HEK293 (cell line): Measurements from ENCODE around the gene B4GALT1.

Experiments
- CTCF ChIA-PET: fragments of 350-600 bp; formaldehyde crosslinking; extraction: SDS; loops from one replicate; lab custom pipeline; 2021; ENCODE audit warnings: antibody characterized with exemption; lab: Yijun Ruan, JAX
- POLR2A ChIA-PET: fragments of 300-600 bp; formaldehyde crosslinking; extraction: SDS; loops from one replicate; lab custom pipeline; 2020; ENCODE audit warnings: antibody characterized with exemption, inconsistent platforms; lab: Yijun Ruan, JAX
- H3K27ac ChIP-seq: fragments of 200-500 bp; sonication (Bioruptor generic); 2 replicates; pipeline ENCODE4 v1.5.1; 2014; ENCODE audit warnings: low read depth, low read length, control low read depth, inconsistent platforms; ENCODE audit errors: extremely low read depth
- H3K36me3 ChIP-seq, 2 experiments: fragments of 200-500 bp in 1 of 2; sonication (Bioruptor generic) in 1 of 2; 1 replicate in 1 of 2; 2 replicates in 1 of 2; pipeline ENCODE4 v1.5.1; 2014 to 2017; ENCODE audit warnings: inconsistent platforms in 2 of 2, low read length in 2 of 2; ENCODE audit not compliant: control insufficient read depth in 2 of 2, insufficient read depth in 1 of 2
- H3K4me1 ChIP-seq: fragments of 200-500 bp; sonication (Bioruptor generic); 2 replicates; pipeline ENCODE4 v1.5.1; 2014; ENCODE audit warnings: mild to moderate bottlenecking, low read length, inconsistent platforms; ENCODE audit not compliant: control insufficient read depth, insufficient read depth
- H3K4me3 ChIP-seq: 2 replicates; pipeline ENCODE4 v1.5.1; 2011; ENCODE audit warnings: low read depth, mild to moderate bottlenecking, control low read depth, low read length, moderate library complexity
- H3K9me3 ChIP-seq: fragments of 200-500 bp; sonication (Bioruptor generic); 2 replicates; pipeline ENCODE4 v1.5.1; 2014; ENCODE audit warnings: low read depth, low read length, inconsistent platforms; ENCODE audit not compliant: control insufficient read depth, insufficient read depth
- HOXA7 ChIP-seq: sonication (generic); formaldehyde crosslinking; IDR thresholded peaks from 2 replicates; pipeline ENCODE4 v1.8.1; 2022; ENCODE audit warnings: missing genetic modification reagents, borderline replicate concordance
- SCRT2 ChIP-seq: fragments of 450-650 bp; formaldehyde crosslinking; IDR thresholded peaks from 2 replicates; pipeline ENCODE4 v1.5.1; 2016; ENCODE audit warnings: missing biosample characterization, missing genetic modification characterization
- ZBTB20 ChIP-seq: fragments of 450-650 bp; formaldehyde crosslinking; IDR thresholded peaks from 2 replicates; pipeline ENCODE4 v1.5.1; 2016; ENCODE audit warnings: missing biosample characterization, missing genetic modification characterization
- ZBTB21 ChIP-seq: fragments of 450-650 bp; formaldehyde crosslinking; IDR thresholded peaks from 2 replicates; pipeline ENCODE4 v1.5.1; 2017; ENCODE audit warnings: missing biosample characterization, missing genetic modification characterization
- ZFP37 ChIP-seq: fragments of 450-650 bp; formaldehyde crosslinking; IDR thresholded peaks from 2 replicates; pipeline ENCODE4 v1.5.1; 2016; ENCODE audit warnings: missing biosample characterization, missing genetic modification characterization
- ZNF132 ChIP-seq: fragments of 450-650 bp; formaldehyde crosslinking; IDR thresholded peaks from 2 replicates; pipeline ENCODE4 v1.5.1; 2017; ENCODE audit warnings: missing biosample characterization, missing genetic modification characterization, borderline replicate concordance
- ZNF184 ChIP-seq: fragments of 450-650 bp; IDR thresholded peaks from 2 replicates; pipeline ENCODE4 v1.5.1; 2018; ENCODE audit warnings: missing biosample characterization, mild to moderate bottlenecking, missing genetic modification characterization
- ZNF302 ChIP-seq: fragments of 450-650 bp; formaldehyde crosslinking; IDR thresholded peaks from 2 replicates; pipeline ENCODE4 v1.5.1; 2016; ENCODE audit warnings: missing biosample characterization, missing genetic modification characterization, low read depth
- ZNF311 ChIP-seq: fragments of 450-650 bp; formaldehyde crosslinking; IDR thresholded peaks from 2 replicates; pipeline ENCODE4 v1.5.1; 2017; ENCODE audit warnings: missing biosample characterization, missing genetic modification characterization, borderline replicate concordance
- ZNF37A ChIP-seq: fragments of 450-650 bp; IDR thresholded peaks from 2 replicates; pipeline ENCODE4 v1.5.1; 2018; ENCODE audit warnings: missing biosample characterization, missing genetic modification characterization
- ZNF561 ChIP-seq: fragments of 450-650 bp; IDR thresholded peaks from 2 replicates; pipeline ENCODE4 v1.5.1; 2018; ENCODE audit warnings: missing biosample characterization, missing genetic modification characterization, borderline replicate concordance
- ZNF658 ChIP-seq: fragments of 450-650 bp; formaldehyde crosslinking; IDR thresholded peaks from 2 replicates; pipeline ENCODE4; 2016; ENCODE audit warnings: missing biosample characterization, missing genetic modification characterization
- TF ChIP-seq, protein P1 (sequence below): fragments of 450-650 bp; formaldehyde crosslinking; IDR thresholded peaks from 2 replicates; pipeline ENCODE4 v1.5.1; 2016; ENCODE audit warnings: missing biosample characterization, missing genetic modification characterization
- TF ChIP-seq, protein P2 (sequence below): fragments of 450-650 bp; formaldehyde crosslinking; IDR thresholded peaks from 2 replicates; pipeline ENCODE4 v1.5.1; 2016; ENCODE audit warnings: missing biosample characterization, missing genetic modification characterization
- TF ChIP-seq, protein P3 (sequence below): fragments of 450-650 bp; formaldehyde crosslinking; IDR thresholded peaks from 2 replicates; pipeline ENCODE4 v1.5.1; 2016; ENCODE audit warnings: missing biosample characterization, missing genetic modification characterization
- TF ChIP-seq, protein P4 (sequence below): fragments of 450-650 bp; formaldehyde crosslinking; IDR thresholded peaks from 2 replicates; pipeline ENCODE4 v1.5.1; 2016; ENCODE audit warnings: missing biosample characterization, missing genetic modification characterization, low read depth

Gene B4GALT1

DNA sequence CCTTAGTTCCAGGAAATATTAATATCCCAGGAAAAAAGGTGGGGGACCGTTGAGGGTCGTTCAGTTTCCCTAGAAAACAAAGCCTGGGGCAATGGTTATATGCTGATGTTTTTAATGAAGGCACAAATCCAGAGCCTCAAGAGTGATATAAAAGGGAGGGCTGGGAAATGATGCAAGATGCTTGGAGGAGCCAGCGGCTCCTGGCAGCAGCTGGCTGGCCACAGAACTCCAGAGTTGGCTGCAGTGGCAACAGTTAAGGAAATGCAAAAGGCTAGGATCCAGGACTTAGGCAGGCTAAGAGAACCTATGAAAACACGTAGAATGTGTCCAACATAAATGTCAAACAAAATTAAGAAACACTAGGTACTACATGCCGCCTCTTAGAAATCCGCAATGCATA is 31.0 kb upstream of the B4GALT1 start:
- Histone ChIP-seq H3K27ac (no peak overlapping the region), H3K36me3 (no peaks in the 10 kb centered on the region), H3K9me3 (no peaks in the 10 kb centered on the region), H3K4me3 (no peak overlapping the region)
- CTCF ChIA-PET, result interaction anchor here (0.6 kb wide), 1 partner anchor 43 kb away, joined by 3 read pairs; no protein-coding TSS in a partner anchor
- TF ChIP-seq, protein P1, sequence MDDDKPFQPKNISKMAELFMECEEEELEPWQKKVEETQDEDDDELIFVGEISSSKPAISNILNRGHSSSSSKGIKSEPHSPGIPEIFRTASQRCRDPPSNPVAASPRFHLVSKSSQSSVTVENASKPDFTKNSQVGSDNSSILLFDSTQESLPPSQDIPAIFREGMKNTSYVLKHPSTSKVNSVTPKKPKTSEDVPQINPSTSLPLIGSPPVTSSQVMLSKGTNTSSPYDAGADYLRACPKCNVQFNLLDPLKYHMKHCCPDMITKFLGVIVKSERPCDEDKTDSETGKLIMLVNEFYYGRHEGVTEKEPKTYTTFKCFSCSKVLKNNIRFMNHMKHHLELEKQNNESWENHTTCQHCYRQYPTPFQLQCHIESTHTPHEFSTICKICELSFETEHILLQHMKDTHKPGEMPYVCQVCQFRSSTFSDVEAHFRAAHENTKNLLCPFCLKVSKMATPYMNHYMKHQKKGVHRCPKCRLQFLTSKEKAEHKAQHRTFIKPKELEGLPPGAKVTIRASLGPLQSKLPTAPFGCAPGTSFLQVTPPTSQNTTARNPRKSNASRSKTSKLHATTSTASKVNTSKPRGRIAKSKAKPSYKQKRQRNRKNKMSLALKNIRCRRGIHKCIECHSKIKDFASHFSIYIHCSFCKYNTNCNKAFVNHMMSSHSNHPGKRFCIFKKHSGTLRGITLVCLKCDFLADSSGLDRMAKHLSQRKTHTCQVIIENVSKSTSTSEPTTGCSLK (tag by site-specific recombination), result no peak
- TF ChIP-seq ZBTB21 (tag by site-specific recombination), result no peak
- TF ChIP-seq, all 188 proteins: peak for 0
- no peaks in the 10 kb centered on the region for H3K4me1 ChIP-seq
- POLR2A ChIA-PET, result no interaction called here

DNA sequence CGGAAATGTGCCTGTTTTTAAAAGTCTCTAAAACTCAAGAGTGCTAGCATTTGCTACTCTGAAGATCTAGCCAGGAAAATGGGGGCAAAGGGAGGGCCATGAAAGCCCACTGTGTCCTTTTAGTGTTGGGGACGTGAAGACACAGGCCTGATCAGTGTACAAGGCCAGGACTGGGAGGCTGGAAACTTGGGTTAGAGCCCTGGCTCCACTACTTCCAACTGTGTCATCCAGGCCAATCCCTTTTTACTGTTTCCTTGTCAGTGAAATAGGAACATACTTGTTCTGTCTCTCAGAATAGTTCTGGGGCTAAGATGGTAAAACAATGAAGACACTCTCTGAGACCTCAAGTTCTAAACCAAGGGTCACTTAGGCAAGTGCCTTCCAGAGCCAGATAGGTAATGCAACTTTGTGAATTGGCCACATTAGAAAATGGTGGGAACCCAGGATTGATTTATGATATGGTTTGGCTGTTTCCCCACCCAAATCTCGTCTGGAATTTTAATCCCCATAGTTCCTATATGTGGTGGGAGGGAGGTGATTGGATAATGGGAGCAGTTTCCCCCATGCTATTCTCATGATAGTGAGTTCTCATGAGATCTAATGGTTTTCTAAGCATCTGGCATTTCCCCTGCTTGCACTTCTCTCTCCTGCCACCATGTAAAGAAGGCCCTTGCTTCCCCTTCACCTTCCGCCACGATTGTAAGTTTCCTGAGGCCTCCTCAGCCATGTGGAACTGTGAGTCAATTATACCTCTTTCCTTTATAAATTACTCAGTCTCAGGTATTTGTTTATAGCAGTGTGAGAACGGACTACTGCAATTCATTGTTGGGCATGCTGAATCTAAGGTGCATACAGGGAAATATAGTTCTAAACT is 30.4 kb upstream of the B4GALT1 start:
- Histone ChIP-seq H3K27ac (no peak overlapping the region), H3K36me3 (no peaks in the 10 kb centered on the region), H3K4me1 (no peaks in the 10 kb centered on the region), H3K4me3 (no peak overlapping the region), H3K9me3 (no peaks in the 10 kb centered on the region)
- no peak for TF ChIP-seq ZNF311 (tag by site-specific recombination)
- no peak for TF ChIP-seq ZNF37A (tag by site-specific recombination)
- POLR2A ChIA-PET, result no interaction called here
- CTCF ChIA-PET, result interaction anchor here (0.9 kb wide), 1 partner anchor 37 kb away, joined by 3 read pairs; no protein-coding TSS in a partner anchor

DNA sequence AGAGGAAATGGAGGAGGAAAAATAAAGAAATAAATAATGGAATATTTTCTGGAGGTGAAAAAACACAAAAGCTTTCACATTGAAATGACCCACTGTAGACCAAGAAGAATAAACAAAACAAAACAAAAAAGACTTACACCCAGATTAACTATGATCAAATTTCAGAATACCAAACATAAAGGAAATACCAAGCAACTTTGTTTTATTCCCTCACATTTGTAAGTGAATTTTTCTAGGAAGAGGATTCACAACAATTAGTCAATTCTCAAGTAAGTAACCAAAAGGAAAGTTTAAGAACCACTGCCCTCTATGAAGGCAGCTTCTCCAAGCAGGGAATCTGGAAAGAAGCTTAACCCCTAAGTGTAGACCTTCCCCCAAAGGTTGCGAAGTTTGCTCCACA is 29.6 kb upstream of the B4GALT1 start:
- Histone ChIP-seq H3K4me1 (no peaks in the 10 kb centered on the region), H3K27ac (no peak overlapping the region), H3K9me3 (no peaks in the 10 kb centered on the region), H3K36me3 (no peaks in the 10 kb centered on the region), H3K4me3 (no peak overlapping the region)
- ChIA-PET POLR2A (interaction anchor here (0.7 kb wide), 1 partner anchor 19 kb away, joined by 3 read pairs; no protein-coding TSS in a partner anchor), CTCF (interaction anchor here (0.9 to 2.7 kb wide), 3 partner anchors 30 to 43 kb away, joined by 3 to 7 read pairs (median 4); partner anchors contain the start of gene SPINK4)
- no peak for TF ChIP-seq ZNF132

DNA sequence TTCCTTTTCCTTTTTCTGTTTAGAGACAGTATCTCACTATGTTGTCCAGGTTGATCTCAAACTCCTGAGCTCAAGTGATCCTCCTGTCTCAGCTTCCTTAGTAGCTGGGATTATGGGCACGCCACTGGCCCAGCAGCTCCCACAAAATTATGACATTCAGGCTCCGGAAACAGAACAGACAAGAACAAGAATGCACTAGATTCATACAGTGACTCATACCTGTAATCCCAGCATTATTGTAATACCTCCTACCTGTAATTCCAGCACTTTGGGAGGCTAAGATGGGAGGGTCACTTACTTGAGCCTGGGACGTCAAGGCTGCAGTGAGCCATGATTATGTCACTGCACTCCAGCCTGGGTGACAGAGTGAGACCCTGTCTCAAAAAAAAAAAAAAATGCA is 26.7 kb upstream of the B4GALT1 start:
- POLR2A ChIA-PET, result interaction anchor here (0.6 kb wide), 1 partner anchor 130 kb away, joined by 3 read pairs; no protein-coding TSS in a partner anchor
- H3K36me3 ChIP-seq, result no peaks in the 10 kb centered on the region
- CTCF ChIA-PET, result interaction anchor here (2.1 kb wide), 1 partner anchor 8 kb away, joined by 11 read pairs; no protein-coding TSS in a partner anchor
- no peaks in the 10 kb centered on the region for H3K9me3 ChIP-seq
- H3K4me3 ChIP-seq, result no peak overlapping the region
- H3K27ac ChIP-seq, result no peak overlapping the region
- TF ChIP-seq SCRT2 (tag by site-specific recombination) (no peak), ZNF184 (no peak), ZNF658 (tag by site-specific recombination) (no peak), ZBTB20 (tag by site-specific recombination) (no peak), ZFP37 (tag by site-specific recombination) (no peak), ZNF302 (no peak), HOXA7 (CRISPR knock-in tag) (no peak), ZNF561 (no peak)
- TF ChIP-seq, protein P2, sequence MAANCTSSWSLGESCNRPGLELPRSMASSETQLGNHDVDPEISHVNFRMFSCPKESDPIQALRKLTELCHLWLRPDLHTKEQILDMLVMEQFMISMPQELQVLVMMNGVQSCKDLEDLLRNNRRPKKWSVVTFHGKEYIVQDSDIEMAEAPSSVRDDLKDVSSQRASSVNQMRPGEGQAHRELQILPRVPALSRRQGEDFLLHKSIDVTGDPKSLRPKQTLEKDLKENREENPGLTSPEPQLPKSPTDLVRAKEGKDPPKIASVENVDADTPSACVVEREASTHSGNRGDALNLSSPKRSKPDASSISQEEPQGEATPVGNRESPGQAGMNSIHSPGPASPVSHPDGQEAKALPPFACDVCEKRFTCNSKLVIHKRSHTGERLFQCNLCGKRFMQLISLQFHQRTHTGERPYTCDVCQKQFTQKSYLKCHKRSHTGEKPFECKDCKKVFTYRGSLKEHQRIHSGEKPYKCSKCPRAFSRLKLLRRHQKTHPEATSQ, result no peak
- TF ChIP-seq, protein P3, sequence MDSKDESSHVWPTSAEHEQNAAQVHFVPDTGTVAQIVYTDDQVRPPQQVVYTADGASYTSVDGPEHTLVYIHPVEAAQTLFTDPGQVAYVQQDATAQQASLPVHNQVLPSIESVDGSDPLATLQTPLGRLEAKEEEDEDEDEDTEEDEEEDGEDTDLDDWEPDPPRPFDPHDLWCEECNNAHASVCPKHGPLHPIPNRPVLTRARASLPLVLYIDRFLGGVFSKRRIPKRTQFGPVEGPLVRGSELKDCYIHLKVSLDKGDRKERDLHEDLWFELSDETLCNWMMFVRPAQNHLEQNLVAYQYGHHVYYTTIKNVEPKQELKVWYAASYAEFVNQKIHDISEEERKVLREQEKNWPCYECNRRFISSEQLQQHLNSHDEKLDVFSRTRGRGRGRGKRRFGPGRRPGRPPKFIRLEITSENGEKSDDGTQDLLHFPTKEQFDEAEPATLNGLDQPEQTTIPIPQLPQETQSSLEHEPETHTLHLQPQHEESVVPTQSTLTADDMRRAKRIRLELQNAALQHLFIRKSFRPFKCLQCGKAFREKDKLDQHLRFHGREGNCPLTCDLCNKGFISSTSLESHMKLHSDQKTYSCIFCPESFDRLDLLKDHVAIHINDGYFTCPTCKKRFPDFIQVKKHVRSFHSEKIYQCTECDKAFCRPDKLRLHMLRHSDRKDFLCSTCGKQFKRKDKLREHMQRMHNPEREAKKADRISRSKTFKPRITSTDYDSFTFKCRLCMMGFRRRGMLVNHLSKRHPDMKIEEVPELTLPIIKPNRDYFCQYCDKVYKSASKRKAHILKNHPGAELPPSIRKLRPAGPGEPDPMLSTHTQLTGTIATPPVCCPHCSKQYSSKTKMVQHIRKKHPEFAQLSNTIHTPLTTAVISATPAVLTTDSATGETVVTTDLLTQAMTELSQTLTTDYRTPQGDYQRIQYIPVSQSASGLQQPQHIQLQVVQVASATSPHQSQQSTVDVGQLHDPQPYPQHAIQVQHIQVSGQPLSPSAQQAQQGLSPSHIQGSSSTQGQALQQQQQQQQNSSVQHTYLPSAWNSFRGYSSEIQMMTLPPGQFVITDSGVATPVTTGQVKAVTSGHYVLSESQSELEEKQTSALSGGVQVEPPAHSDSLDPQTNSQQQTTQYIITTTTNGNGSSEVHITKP (tag by site-specific recombination), result no peak
- TF ChIP-seq, protein P4, sequence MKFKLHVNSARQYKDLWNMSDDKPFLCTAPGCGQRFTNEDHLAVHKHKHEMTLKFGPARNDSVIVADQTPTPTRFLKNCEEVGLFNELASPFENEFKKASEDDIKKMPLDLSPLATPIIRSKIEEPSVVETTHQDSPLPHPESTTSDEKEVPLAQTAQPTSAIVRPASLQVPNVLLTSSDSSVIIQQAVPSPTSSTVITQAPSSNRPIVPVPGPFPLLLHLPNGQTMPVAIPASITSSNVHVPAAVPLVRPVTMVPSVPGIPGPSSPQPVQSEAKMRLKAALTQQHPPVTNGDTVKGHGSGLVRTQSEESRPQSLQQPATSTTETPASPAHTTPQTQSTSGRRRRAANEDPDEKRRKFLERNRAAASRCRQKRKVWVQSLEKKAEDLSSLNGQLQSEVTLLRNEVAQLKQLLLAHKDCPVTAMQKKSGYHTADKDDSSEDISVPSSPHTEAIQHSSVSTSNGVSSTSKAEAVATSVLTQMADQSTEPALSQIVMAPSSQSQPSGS, result no peak
- TF ChIP-seq, all 188 proteins: peak for 0
- no peaks in the 10 kb centered on the region for H3K4me1 ChIP-seq
